Osteoblast (primary cell): Measurements from ENCODE around the gene SUV39H2. TPM values are rescaled to one million over a fixed set of nuclear protein-coding genes. Genes with fewer than 3 reads are reported as not detected.

Experiments
- DNase-seq: peaks from one replicate; pipeline ENCODE4 v3.0.0; 2011; ENCODE audit warnings: low spot score, mixed read lengths; ENCODE audit not compliant: insufficient read length; ENCODE audit errors: missing footprints
- H2AFZ ChIP-seq: 2 replicates; pipeline ENCODE4 v1.6.0; 2011; ENCODE audit warnings: mild to moderate bottlenecking, low read length
- H3K27ac ChIP-seq: 2 replicates; pipeline ENCODE4 v1.5.1; 2011; ENCODE audit warnings: mild to moderate bottlenecking, low read depth, low read length, moderate library complexity
- H3K27me3 ChIP-seq: 2 replicates; pipeline ENCODE4 v1.6.0; 2012; ENCODE audit warnings: mild to moderate bottlenecking, control low read depth, inconsistent platforms, low read length, moderate library complexity; ENCODE audit not compliant: insufficient read depth
- H3K36me3 ChIP-seq: 2 replicates; pipeline ENCODE4 v1.5.1; 2011; ENCODE audit warnings: mild to moderate bottlenecking, low read length, control low read depth, moderate library complexity; ENCODE audit not compliant: insufficient read depth
- H3K4me1 ChIP-seq: 2 replicates; pipeline ENCODE4 v1.5.1; 2011; ENCODE audit warnings: mild to moderate bottlenecking, low read length, control low read depth, moderate library complexity; ENCODE audit not compliant: insufficient read depth
- H3K4me2 ChIP-seq: 2 replicates; pipeline ENCODE4 v1.6.0; 2011; ENCODE audit warnings: mild to moderate bottlenecking, low read length; ENCODE audit not compliant: insufficient read depth
- H3K4me3 ChIP-seq: fragments of 200-600 bp; sonication (generic); 3 replicates; pipeline ENCODE4 v1.5.1; 2012; ENCODE audit warnings: mild to moderate bottlenecking, low read length, inconsistent platforms; ENCODE audit not compliant: insufficient read depth
- H3K79me2 ChIP-seq: 2 replicates; pipeline ENCODE4 v1.6.0; 2012; ENCODE audit warnings: mild to moderate bottlenecking, low read length, control low read depth, inconsistent platforms; ENCODE audit not compliant: insufficient read depth
- H3K9me3 ChIP-seq: 2 replicates; pipeline ENCODE4 v1.5.1; 2011; ENCODE audit warnings: low read depth, low read length, control low read depth
- H4K20me1 ChIP-seq: 2 replicates; pipeline ENCODE4 v1.6.0; 2012; ENCODE audit warnings: mild to moderate bottlenecking, low read length, control low read depth; ENCODE audit not compliant: insufficient read depth
- total RNA-seq: library from RNA; depleted of rRNA; stranded (reverse); fragments of >200 nt; gene quantifications from 2 replicates; pipeline ENCODE4 v1.2.3, GENCODE V29; 2012
- TF ChIP-seq, protein P1 (sequence below): IDR thresholded peaks from 2 replicates; pipeline ENCODE4 v1.5.1; 2011; ENCODE audit warnings: mild to moderate bottlenecking, low read depth, low read length, moderate library complexity; ENCODE audit errors: extremely low read depth

The SUV39H2 gene
- total RNA-seq, 1 donor, result 6.9 TPM

DNA sequence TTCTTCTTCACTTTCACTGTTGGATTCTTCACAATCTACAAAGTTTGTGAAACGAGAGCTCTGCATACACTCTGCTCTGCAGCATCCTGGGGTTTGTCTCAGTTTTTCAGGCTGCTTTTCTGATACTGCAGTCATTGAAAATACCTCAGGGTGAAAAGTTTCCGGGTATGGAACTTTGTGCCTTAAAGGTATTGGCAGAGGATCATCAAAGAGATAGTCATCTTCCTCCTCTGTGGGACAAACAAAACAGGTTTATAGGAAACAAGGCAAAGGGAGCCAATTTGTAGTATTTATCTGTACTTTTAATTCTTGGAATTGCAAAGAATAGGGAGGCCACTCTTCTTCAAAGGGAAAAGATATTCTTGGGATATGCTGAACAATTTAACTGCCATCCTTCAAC lies 30.4 kb downstream of the SUV39H2 start:
- H2AFZ ChIP-seq, result no peak overlapping the region
- peaks cover 7% of the 10 kb centered on the region for H3K79me2 ChIP-seq
- H3K27me3 ChIP-seq, result no peaks in the 10 kb centered on the region
- TF ChIP-seq, protein P1, sequence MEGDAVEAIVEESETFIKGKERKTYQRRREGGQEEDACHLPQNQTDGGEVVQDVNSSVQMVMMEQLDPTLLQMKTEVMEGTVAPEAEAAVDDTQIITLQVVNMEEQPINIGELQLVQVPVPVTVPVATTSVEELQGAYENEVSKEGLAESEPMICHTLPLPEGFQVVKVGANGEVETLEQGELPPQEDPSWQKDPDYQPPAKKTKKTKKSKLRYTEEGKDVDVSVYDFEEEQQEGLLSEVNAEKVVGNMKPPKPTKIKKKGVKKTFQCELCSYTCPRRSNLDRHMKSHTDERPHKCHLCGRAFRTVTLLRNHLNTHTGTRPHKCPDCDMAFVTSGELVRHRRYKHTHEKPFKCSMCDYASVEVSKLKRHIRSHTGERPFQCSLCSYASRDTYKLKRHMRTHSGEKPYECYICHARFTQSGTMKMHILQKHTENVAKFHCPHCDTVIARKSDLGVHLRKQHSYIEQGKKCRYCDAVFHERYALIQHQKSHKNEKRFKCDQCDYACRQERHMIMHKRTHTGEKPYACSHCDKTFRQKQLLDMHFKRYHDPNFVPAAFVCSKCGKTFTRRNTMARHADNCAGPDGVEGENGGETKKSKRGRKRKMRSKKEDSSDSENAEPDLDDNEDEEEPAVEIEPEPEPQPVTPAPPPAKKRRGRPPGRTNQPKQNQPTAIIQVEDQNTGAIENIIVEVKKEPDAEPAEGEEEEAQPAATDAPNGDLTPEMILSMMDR, result no peak
- no peak overlapping the region for H3K27ac ChIP-seq
- no peaks in the 10 kb centered on the region for H3K4me1 ChIP-seq
- no peak for DNase-seq
- H3K4me3 ChIP-seq, result no peak overlapping the region
- H3K9me3 ChIP-seq, result no peaks in the 10 kb centered on the region
- H3K4me2 ChIP-seq, result no peak overlapping the region
- no peaks in the 10 kb centered on the region for H4K20me1 ChIP-seq
- peaks cover 51% of the 10 kb centered on the region for H3K36me3 ChIP-seq

DNA sequence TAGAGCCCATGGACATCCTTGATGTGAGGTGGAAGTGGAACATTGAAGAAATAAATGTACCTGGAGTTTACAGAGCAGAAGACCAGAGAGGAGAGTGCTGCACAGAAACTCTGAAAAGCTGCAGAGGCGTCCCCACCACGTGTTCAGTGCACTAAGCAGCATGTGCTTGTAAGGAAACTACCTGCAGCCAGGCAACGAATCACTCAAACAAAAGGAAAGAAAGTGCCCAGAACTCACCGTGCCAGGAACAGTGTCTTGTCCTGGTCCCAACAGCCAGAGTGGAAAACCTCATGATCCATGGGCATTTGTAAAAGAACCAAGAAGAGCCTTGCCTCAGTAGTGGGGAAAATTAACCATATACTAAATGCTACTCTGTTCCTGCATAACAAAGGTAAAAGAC lies 32.3 kb downstream of the SUV39H2 start:
- no peak overlapping the region for H2AFZ ChIP-seq
- no peaks in the 10 kb centered on the region for H3K4me1 ChIP-seq
- no peaks in the 10 kb centered on the region for H3K9me3 ChIP-seq
- H3K4me2 ChIP-seq, result no peak overlapping the region
- H3K79me2 ChIP-seq, result peaks cover 10% of the 10 kb centered on the region
- TF ChIP-seq, protein P1, result no peak
- H3K4me3 ChIP-seq, result no peak overlapping the region
- H3K36me3 ChIP-seq, result peaks cover 57% of the 10 kb centered on the region
- no peak overlapping the region for H3K27ac ChIP-seq
- no peaks in the 10 kb centered on the region for H3K27me3 ChIP-seq
- no peak for DNase-seq
- no peaks in the 10 kb centered on the region for H4K20me1 ChIP-seq

DNA sequence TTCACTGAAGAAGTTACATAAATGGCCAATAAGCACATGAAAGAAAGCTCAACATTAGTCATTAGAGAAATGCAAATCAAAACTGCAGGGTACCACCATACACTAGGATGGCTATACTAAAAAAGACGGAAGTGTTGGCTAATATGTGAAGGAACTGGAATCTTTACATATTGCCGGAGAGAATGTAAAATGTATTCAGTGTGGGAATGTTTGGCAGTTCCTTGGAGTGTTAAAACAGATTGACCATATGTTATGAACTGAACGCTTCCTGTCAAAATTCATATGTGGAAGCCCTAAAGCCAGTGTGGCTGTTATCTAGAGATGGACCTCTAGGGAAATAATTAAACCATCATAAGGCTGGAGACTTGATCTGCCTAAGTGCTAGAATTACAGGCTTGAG lies 33.1 kb downstream of the SUV39H2 start:
- Histone ChIP-seq H3K4me3 (no peak overlapping the region), H3K36me3 (peaks cover 59% of the 10 kb centered on the region), H3K4me1 (no peaks in the 10 kb centered on the region)

DNA sequence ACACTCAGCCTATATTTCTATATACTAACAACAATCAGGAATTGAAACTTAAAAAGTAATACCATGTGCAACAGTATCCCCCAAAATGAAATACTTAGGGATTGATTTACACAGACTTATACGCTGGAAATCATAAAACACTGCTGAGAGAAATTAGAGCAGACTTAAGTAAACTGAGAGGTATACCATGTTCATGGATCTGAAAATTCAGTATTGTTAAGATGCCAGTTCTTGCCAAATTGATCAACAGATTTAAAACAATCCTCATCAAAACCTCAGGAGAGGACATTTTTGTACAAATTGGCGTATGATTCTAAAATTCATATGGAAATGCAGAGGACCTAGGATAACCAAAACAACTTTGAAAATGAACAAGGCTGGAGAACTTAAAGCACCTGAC lies 37.9 kb downstream of the SUV39H2 start:
- no peak for DNase-seq
- H3K36me3 ChIP-seq, result peaks cover 47% of the 10 kb centered on the region
- H3K27me3 ChIP-seq, result no peaks in the 10 kb centered on the region
- H3K9me3 ChIP-seq, result no peaks in the 10 kb centered on the region
- no peak overlapping the region for H3K4me3 ChIP-seq
- H3K4me1 ChIP-seq, result no peaks in the 10 kb centered on the region
- no peak overlapping the region for H2AFZ ChIP-seq
- TF ChIP-seq, protein P1, result no peak
- no peaks in the 10 kb centered on the region for H4K20me1 ChIP-seq
- H3K27ac ChIP-seq, result no peak overlapping the region
- peaks cover 6% of the 10 kb centered on the region for H3K79me2 ChIP-seq
- no peak overlapping the region for H3K4me2 ChIP-seq

More for the DNA sequence above, 33.1 kb downstream of the SUV39H2 start:
- TF ChIP-seq, protein P1, result no peak
- DNase-seq, result no peak
- Histone ChIP-seq H3K79me2 (peaks cover 10% of the 10 kb centered on the region), H4K20me1 (no peaks in the 10 kb centered on the region), H3K27me3 (no peaks in the 10 kb centered on the region), H3K27ac (no peak overlapping the region), H2AFZ (no peak overlapping the region), H3K9me3 (no peaks in the 10 kb centered on the region), H3K4me2 (no peak overlapping the region)
